ENCODE data around the gene OTOP3.

OTOP3 gene

GRCh38 chr17:74947041-74947754 lies 11.5 kb downstream of the OTOP3 start:
- H3K9me3 ChIP-seq (ENCODE audit: severe bottlenecking): no peaks in the 10 kb centered on the region
- no peak overlapping the region for H3K27ac ChIP-seq
- peaks cover 56% of the 10 kb centered on the region for H3K36me3 ChIP-seq
- no peaks in the 10 kb centered on the region for H3K27me3 ChIP-seq (ENCODE audit: insufficient read depth, low read depth, severe bottlenecking)
- DNase-seq: no peak
- TF ChIP-seq CTCF (IDR thresholded peaks at IDR 0.05; ENCODE audit: low read depth, low read length): no peak
- H3K4me3 ChIP-seq (ENCODE audit: low read depth, low read length): no peak overlapping the region

GRCh38 chr17:74949455-74950115 lies 13.9 kb downstream of the OTOP3 start:
- no peak overlapping the region for H3K4me3 ChIP-seq (ENCODE audit: low read depth, low read length)
- no peak for TF ChIP-seq CTCF (IDR thresholded peaks at IDR 0.05; ENCODE audit: low read depth, low read length)
- no peak overlapping the region for H3K27ac ChIP-seq
- H3K27me3 ChIP-seq (ENCODE audit: insufficient read depth, low read depth, severe bottlenecking): no peaks in the 10 kb centered on the region
- H3K9me3 ChIP-seq (ENCODE audit: severe bottlenecking): no peaks in the 10 kb centered on the region
- DNase-seq: no peak
- peaks cover 35% of the 10 kb centered on the region for H3K36me3 ChIP-seq

GRCh38 chr17:74950207-74950606 lies 14.5 kb downstream of the OTOP3 start:
- no peak for TF ChIP-seq CTCF (IDR thresholded peaks at IDR 0.05; ENCODE audit: low read depth, low read length)
- Histone ChIP-seq H3K9me3 (ENCODE audit: severe bottlenecking) (no peaks in the 10 kb centered on the region), H3K36me3 (peaks cover 29% of the 10 kb centered on the region), H3K27me3 (ENCODE audit: insufficient read depth, low read depth, severe bottlenecking) (no peaks in the 10 kb centered on the region), H3K27ac (no peak overlapping the region; the same call in 1 of the 2 replicates), H3K4me3 (ENCODE audit: low read depth, low read length) (no peak overlapping the region)
- DNase-seq: no peak

- Histone ChIP-seq H3K27me3 (ENCODE audit: insufficient read depth, low read depth, severe bottlenecking) (no peaks in the 10 kb centered on the region), H3K27ac (no peak overlapping the region), H3K9me3 (ENCODE audit: severe bottlenecking) (no peaks in the 10 kb centered on the region), H3K4me3 (ENCODE audit: low read depth, low read length) (no peak overlapping the region), H3K36me3 (peaks cover 25% of the 10 kb centered on the region)
- DNase-seq: no peak
- no peak for TF ChIP-seq CTCF (IDR thresholded peaks at IDR 0.05; ENCODE audit: low read depth, low read length)
Measured at GRCh38 chr17:74951065-74951464, 15.4 kb downstream of the OTOP3 start.

GRCh38 chr17:74951680-74952421 lies 16.2 kb downstream of the OTOP3 start:
- Histone ChIP-seq H3K4me3 (ENCODE audit: low read depth, low read length) (no peak overlapping the region), H3K27me3 (ENCODE audit: insufficient read depth, low read depth, severe bottlenecking) (no peaks in the 10 kb centered on the region), H3K9me3 (ENCODE audit: severe bottlenecking) (no peaks in the 10 kb centered on the region), H3K36me3 (peaks cover 22% of the 10 kb centered on the region), H3K27ac (peak overlapping the region; percentile 20)
- no peak for DNase-seq
- no peak for TF ChIP-seq CTCF (IDR thresholded peaks at IDR 0.05; ENCODE audit: low read depth, low read length)
